Esophagus (tissue), 2 donors: ENCODE data around the gene ATP8B4. TPM values are rescaled to one million over a fixed set of nuclear protein-coding genes. Genes with fewer than 3 reads are reported as not detected.

Experiments used
- H3K27ac ChIP-seq, 2 donors: one replicate each; pipeline ENCODE4 v1.5.1; 2013; ENCODE audit warnings: low read depth in 2 of 2, mild to moderate bottlenecking in 2 of 2, inconsistent platforms in 1 of 2, low read length in 1 of 2, moderate library complexity in 1 of 2
- H3K27me3 ChIP-seq, 2 donors: one replicate each; pipeline ENCODE4 v1.6.1; 2013; ENCODE audit warnings: low read length in 2 of 2, control low read depth in 1 of 2, mild to moderate bottlenecking in 1 of 2; ENCODE audit not compliant: insufficient read depth in 2 of 2, control insufficient read depth in 1 of 2
- H3K36me3 ChIP-seq, 2 donors: one replicate each; pipeline ENCODE4 v1.6.1; 2013; ENCODE audit warnings: low read length in 1 of 2; ENCODE audit not compliant: control insufficient read depth in 2 of 2, insufficient read depth in 2 of 2
- H3K4me1 ChIP-seq, 2 donors: one replicate each; pipeline ENCODE4 v1.6.1; 2013; ENCODE audit warnings: low read length in 1 of 2; ENCODE audit not compliant: control insufficient read depth in 2 of 2, insufficient read depth in 2 of 2
- H3K4me3 ChIP-seq, 2 donors: one replicate each; pipeline ENCODE4 v1.5.1; 2013; ENCODE audit warnings: low read length in 2 of 2, mild to moderate bottlenecking in 2 of 2, low read depth in 1 of 2, moderate library complexity in 1 of 2
- H3K9me3 ChIP-seq, 2 donors: one replicate each; pipeline ENCODE4 v1.6.1; 2013; ENCODE audit warnings: mild to moderate bottlenecking in 2 of 2, low read depth in 1 of 2, low read length in 1 of 2, moderate library complexity in 1 of 2; ENCODE audit not compliant: control insufficient read depth in 2 of 2, insufficient read depth in 1 of 2
- WGBS, 2 donors: extraction: QIAGEN DNeasy Blood & Tissue Kit; methylation state at CpG; one replicate each; pipeline ENCODE4 v1.1.7; 2013; 5-methylcytosine and 5-hydroxymethylcytosine counted together
- polyA plus RNA-seq, 2 donors: library from polyadenylated mRNA; stranded (reverse); fragments of 200-250 nt; gene quantifications; one replicate each; pipeline ENCODE4 v1.2.3, GENCODE V29; 2013
- donor health status: healthy with polysubstance abuse.
- donor health status: Bipolar disorder and iron deficiency.

ATP8B4 gene
- polyA plus RNA-seq, 2 donors: 0.75 to 0.84 TPM

DNA sequence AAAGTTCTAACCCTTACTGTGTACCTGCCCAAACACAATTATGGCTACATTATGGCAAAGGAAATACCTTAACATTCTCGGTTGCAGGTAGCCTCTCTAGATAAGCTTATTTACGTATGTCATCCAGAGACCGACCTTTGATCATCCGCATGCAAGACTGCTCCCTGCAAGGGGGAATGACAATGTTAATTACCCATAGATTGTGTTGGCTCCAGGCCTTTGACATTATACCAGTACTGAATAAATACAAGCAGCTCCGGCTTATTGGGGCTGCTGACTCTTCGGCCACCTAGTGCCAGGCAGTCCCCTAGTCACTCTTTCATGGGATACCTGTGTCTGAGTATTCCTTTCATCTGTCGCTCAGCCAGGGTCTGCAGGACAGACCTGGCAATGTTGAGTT, 274.6 kb downstream of the ATP8B4 start:
- 63 to 82% methylated on average over 7 of the region's 7 CpGs for WGBS, 2 donors
- H3K27ac ChIP-seq: no peak overlapping the region
- no peaks in the 10 kb centered on the region for H3K4me1 ChIP-seq
- no peaks in the 10 kb centered on the region for H3K27me3 ChIP-seq
- H3K36me3 ChIP-seq: no peaks in the 10 kb centered on the region
- H3K9me3 ChIP-seq: no peaks in the 10 kb centered on the region
- H3K4me3 ChIP-seq: no peak overlapping the region

DNA sequence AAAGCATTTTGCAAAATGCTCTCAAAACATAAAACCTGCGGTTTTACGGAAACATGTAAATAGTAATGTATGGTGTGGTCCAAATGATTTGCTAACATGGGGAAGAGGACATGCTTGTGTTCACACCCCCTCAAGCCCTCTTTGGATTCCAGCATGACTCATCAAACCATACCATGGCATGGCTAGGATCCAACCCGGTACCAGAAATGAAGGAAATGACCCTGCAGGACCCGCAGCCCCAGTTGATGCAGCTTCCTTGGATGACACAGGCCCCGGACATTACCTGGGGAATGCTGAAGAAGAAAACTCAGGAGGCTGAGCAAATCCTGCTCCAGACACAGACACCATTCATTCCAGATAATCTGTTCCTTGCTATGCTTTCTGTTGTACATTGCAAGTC, 275.3 kb downstream of the ATP8B4 start:
- WGBS, 2 donors: 87 to 94% methylated on average over 5 of the region's 5 CpGs
- H3K36me3 ChIP-seq: no peaks in the 10 kb centered on the region

DNA sequence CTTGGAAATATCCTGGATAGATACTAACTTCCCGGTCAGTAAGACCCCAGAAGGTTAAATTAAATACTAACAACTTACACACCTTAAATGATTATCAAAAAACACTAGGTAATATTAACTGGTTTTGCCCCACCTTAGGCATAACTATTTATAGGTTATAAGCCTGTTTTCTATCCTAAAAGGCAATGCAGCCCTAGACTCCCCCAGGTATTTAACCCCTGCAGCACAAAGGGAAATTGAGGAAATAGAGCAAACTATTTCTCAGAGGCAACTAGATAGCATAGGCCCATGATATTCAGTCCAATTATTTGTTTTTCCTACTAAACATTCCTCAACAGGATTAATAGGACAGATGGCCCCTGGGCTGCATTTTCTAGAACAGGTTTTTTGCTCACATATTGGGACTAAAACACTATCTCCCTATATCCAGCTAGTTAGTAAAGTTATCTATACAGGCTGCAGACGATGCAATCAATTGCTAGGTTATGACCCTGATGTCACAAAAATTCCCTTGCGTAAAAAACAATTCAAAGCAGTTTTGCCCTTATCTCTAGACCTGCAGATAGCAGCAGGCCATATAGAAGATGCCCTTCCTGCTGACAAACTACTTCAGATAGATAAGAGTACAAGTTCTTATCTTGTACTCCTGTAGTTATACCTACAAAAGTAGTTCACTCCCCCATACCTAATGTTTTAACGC, 276.9 kb downstream of the ATP8B4 start:
- Histone ChIP-seq H3K27ac (no peak overlapping the region), H3K36me3 (no peaks in the 10 kb centered on the region)
- WGBS, 2 donors: 74 to 75% methylated on average over 4 of the region's 4 CpGs

More for the DNA sequence above, 275.3 kb downstream of the ATP8B4 start:
- Histone ChIP-seq H3K4me1 (no peaks in the 10 kb centered on the region), H3K9me3 (no peaks in the 10 kb centered on the region), H3K27ac (no peak overlapping the region), H3K4me3 (no peak overlapping the region), H3K27me3 (no peaks in the 10 kb centered on the region)

DNA sequence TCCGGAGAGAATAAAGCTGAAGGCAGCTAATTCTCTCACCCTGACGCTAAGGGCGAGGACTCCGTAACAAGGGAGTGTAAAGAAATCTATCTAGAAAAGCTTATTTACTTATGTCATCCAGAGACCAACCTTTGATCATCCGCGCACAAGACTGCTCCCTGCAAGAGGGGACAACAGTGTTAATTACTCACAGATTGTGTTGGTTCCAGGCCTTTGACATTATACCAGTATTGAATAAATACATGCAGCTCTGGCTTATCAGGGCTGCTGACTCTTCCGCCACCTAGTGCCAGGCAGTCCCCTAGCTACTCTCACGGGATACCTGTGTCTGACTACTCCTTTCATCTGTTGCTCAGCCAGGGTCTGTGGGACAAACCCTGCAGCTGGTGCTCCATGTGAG, 286.5 kb downstream of the ATP8B4 start:
- Histone ChIP-seq H3K27ac (no peak overlapping the region), H3K36me3 (no peaks in the 10 kb centered on the region), H3K27me3 (no peaks in the 10 kb centered on the region), H3K4me3 (no peak overlapping the region), H3K9me3 (no peaks in the 10 kb centered on the region), H3K4me1 (no peaks in the 10 kb centered on the region)
- 56 to 69% methylated on average over 8 of the region's 8 CpGs for WGBS, 2 donors

More for the DNA sequence above, 276.9 kb downstream of the ATP8B4 start:
- Histone ChIP-seq H3K9me3 (no peaks in the 10 kb centered on the region), H3K4me3 (no peak overlapping the region), H3K4me1 (no peaks in the 10 kb centered on the region), H3K27me3 (no peaks in the 10 kb centered on the region)

DNA sequence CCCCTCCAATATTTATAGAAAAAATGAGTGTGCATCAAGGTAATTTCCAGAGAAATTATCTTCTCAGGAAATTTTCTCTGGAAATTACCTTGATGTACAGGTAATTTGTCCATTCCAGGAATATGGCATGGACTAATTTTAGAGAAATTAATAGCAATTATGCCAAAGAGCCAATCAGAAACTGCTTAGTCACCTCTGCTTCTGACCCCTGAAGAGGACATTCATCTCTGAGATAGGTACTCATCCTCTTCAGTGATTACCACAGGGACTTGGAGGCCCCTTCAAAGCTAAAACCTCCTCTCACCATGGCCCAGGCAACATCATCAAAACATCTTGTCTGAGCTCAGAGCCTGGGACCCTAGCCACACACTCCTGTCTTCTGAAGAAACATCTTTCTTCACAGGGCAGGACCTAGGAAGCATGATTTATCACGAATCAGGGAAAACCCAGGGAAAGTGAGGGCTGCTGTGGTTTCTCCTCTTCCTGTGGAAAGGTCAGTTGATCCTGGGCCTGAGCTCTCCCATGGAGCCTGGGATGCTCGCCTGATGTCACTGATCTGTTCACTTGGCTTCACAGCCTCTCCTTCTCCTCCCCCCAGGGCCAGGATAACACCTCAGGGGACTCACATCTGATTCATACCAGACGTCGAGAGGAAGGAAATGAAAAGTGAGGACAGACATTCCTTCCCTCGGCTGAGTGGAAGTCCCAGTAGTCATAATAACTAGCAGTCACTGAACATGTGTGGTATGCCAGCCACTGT, 287.6 kb downstream of the ATP8B4 start:
- Histone ChIP-seq H3K27me3 (no peaks in the 10 kb centered on the region), H3K4me1 (no peaks in the 10 kb centered on the region), H3K36me3 (no peaks in the 10 kb centered on the region), H3K27ac (no peak overlapping the region), H3K4me3 (no peak overlapping the region), H3K9me3 (no peaks in the 10 kb centered on the region)
- WGBS, 2 donors: 51 to 55% methylated on average over 5 of the region's 5 CpGs

DNA sequence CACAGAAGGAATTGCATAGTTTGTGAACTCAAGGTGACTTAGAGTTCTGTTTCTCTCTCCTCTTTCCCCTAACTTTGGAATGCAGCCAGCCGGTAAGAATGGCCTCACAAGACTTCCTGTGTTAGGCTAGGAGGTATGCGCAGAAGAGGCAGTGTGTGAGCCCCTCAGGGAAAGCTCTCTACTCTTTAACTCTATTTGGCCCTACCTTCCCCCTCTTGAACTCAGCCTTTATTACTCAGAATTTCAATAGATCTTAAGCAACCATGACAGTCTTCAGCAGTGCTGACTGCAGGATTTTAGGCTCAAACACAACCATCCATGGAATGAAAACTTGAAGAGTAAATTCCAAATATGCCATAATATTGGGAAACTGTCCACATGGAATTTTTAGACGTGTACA, 288.6 kb downstream of the ATP8B4 start:
- Histone ChIP-seq H3K4me1 (no peaks in the 10 kb centered on the region), H3K27me3 (no peaks in the 10 kb centered on the region), H3K4me3 (no peak overlapping the region), H3K27ac (no peak overlapping the region), H3K9me3 (no peaks in the 10 kb centered on the region), H3K36me3 (no peaks in the 10 kb centered on the region)
- 31 to 39% methylated on average over 3 of the region's 3 CpGs for WGBS, 2 donors

DNA sequence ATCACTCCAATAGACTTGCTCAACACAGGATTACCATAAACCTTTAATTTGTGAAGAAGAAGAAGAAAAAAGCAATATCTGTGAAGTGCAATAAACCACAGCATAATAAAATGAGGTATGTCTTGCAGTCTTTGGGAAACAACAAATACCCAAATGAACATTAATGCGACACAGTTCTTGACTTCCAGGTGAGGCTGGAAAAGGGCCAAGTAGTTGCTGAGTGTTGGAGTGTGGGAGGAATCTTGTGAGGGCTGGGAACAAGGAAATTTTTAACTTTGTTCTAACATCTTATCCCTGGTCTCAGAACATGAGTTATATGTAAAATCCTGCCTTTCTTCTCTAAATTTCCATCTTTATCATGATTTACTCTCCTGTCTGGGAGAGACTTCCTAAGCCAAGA, 291.7 kb downstream of the ATP8B4 start:
- no peaks in the 10 kb centered on the region for H3K4me1 ChIP-seq
- no peak overlapping the region for H3K27ac ChIP-seq
- H3K27me3 ChIP-seq: no peaks in the 10 kb centered on the region
- WGBS, 2 donors: 63 to 90% methylated on average over 1 of the region's 1 CpG
- H3K4me3 ChIP-seq: no peak overlapping the region
- no peaks in the 10 kb centered on the region for H3K9me3 ChIP-seq
- H3K36me3 ChIP-seq: no peaks in the 10 kb centered on the region

DNA sequence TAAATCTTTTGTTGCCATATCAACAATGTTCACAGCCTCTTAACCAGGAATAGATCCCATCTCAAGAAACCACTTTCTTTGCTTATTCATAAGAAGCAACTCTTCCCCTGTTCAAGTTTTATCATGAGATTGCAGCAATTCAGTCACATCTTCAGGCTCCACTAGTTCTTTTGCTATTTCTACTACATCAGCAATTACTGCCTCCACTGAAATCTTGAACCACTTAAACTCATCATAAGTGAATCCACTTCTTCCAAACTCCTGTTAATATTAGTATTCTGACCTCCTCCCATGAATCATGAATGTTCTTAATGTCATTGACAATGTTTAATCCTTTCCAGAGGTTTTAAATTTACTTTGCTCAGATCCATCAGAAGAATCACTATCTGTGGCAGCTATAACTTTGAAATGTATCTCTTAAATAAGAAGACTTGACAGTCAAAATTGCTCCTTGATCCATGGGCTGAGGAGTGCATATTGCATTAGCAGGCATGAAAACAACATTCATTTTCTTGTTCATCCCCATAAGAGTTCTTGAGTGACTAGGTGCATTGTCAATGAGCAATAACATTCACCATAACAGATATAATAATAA, 292.3 kb downstream of the ATP8B4 start:
- Histone ChIP-seq H3K36me3 (no peaks in the 10 kb centered on the region), H3K9me3 (no peaks in the 10 kb centered on the region), H3K27ac (no peak overlapping the region), H3K27me3 (no peaks in the 10 kb centered on the region), H3K4me1 (no peaks in the 10 kb centered on the region), H3K4me3 (no peak overlapping the region)

DNA sequence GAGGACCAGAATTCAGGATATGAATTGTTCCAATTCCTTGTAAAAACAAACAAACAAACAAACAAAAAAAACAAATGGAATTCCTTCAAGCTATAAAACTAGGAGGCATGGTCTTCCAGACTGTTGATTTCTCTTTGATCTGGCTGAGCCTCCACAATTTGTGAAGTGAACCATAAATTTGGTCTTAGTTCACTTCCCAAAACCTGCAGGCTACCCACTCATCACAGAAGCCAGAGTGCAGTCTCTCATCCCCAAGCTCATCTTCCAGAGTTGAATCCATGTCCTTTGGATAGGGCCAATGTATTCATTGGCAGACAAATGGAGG, 294.3 kb downstream of the ATP8B4 start:
- Histone ChIP-seq H3K36me3 (no peaks in the 10 kb centered on the region), H3K27ac (no peak overlapping the region), H3K4me3 (no peak overlapping the region)

More for the DNA sequence above, 294.3 kb downstream of the ATP8B4 start:
- no peaks in the 10 kb centered on the region for H3K27me3 ChIP-seq
- H3K9me3 ChIP-seq: no peaks in the 10 kb centered on the region
- H3K4me1 ChIP-seq: no peaks in the 10 kb centered on the region
